ENCODE results near the gene APBA3. TPM values are rescaled to one million over a fixed set of nuclear protein-coding genes. Genes with fewer than 3 reads are reported as not detected.

The APBA3 gene
- total and polyA plus RNA-seq, 9 of the 15 experiments (the other 6 are each of a cell fraction or from before 2014, with no cell fraction given): 0.10 to 29.5 (median 11.5) TPM

DNA sequence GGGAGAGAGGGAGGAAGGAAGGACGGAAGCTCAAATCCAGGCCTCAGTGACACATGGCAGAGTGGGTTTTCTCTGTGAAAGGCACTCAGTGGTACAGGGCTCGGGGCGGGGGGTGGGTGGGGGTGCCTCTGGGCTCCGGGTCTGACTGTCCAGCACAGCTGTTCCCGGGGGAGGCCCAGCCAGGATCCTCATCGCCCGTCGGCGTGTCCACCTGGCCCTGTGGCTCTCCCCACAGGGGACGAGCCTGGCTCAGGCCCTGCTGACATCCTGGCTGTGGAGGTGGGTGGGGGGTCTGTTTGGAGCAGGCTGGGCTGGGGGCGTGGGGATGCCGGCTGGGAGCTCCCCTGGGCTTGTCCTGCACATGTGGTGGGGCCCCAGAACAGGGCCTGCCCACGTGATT is 42.9 kb upstream of the APBA3 start:
- no peak for TF ChIP-seq ZNF140 (CRISPR knock-in tag; IDR thresholded peaks at IDR 0.05)
- TF ChIP-seq, protein P1, sequence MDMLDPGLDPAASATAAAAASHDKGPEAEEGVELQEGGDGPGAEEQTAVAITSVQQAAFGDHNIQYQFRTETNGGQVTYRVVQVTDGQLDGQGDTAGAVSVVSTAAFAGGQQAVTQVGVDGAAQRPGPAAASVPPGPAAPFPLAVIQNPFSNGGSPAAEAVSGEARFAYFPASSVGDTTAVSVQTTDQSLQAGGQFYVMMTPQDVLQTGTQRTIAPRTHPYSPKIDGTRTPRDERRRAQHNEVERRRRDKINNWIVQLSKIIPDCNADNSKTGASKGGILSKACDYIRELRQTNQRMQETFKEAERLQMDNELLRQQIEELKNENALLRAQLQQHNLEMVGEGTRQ (CRISPR knock-in tag; IDR thresholded peaks at IDR 0.05): 0 out of 2 replicates have a peak, but pooled peaks have one; percentile 7
- H3K9me3 ChIP-seq (replicated peaks; ENCODE audit: control insufficient read depth, insufficient read depth, low read depth, low read length): peaks cover 7% of the 10 kb centered on the region
- H3K9ac ChIP-seq (ENCODE audit: insufficient read depth in 1 of 2, low read depth in 2 of 2, low read length in 2 of 2): no peak overlapping the region
- CTCF ChIA-PET (ENCODE audit: low intra/inter-chr PET ratio): no interaction called here
- H3K27ac ChIP-seq (ENCODE audit: extremely low read depth, low read depth, low read length): no peak overlapping the region
- no peaks in the 10 kb centered on the region for H3K36me3 ChIP-seq (ENCODE audit: control insufficient read depth, insufficient read depth, low read length)
- peaks cover 17 to 26% of the 10 kb centered on the region in 2 experiments; a peak in 4 of 5 replicates for H3K27me3 ChIP-seq (ENCODE audit: control insufficient read depth in 2 of 2, insufficient read depth in 2 of 2, low read length in 2 of 2)
- no peak for FAIRE-seq
- no peak for ATAC-seq
- H3K9me1 ChIP-seq (ENCODE audit: control insufficient read depth, insufficient read depth, low read length): no peaks in the 10 kb centered on the region
- WGBS (ENCODE audit: insufficient coverage, low coverage, missing lambda C conversion rate): 10% methylated on average over 4 of the region's 13 CpGs
- BruUV-seq (replicated peaks): no TSS peak
- in situ Hi-C loops (cut with MboI): no loop called here
- H4K20me1 ChIP-seq (replicated peaks; ENCODE audit: control insufficient read depth, insufficient read depth, low read length): no peaks in the 10 kb centered on the region
- no peak for DNase-seq (ENCODE audit: extremely low read depth in 1 of 4, low spot score in 3 of 4)
- H3K79me2 ChIP-seq (ENCODE audit: control insufficient read depth, insufficient read depth, low read length): no peaks in the 10 kb centered on the region
- H3K4me3 ChIP-seq: no peak overlapping the region
- peaks cover 0 to 46% of the 10 kb centered on the region in 2 experiments; a peak in 3 of 5 replicates for H3K4me1 ChIP-seq (replicated peaks in 1 of 2; ENCODE audit: control insufficient read depth in 2 of 2, insufficient read depth in 2 of 2, low read length in 2 of 2)
- H2AFZ ChIP-seq (ENCODE audit: low read depth, low read length): no peak overlapping the region
- H3K4me2 ChIP-seq (ENCODE audit: insufficient read depth, low read length): no peak overlapping the region
- POLR2A ChIA-PET: interaction anchor here (1.0 kb wide), 1 partner anchor 42 kb away, joined by 6 read pairs; the partner anchor contains the start of gene MRPL54
- intact Hi-C loops (cut with micrococcal nuclease): no loop called here

DNA sequence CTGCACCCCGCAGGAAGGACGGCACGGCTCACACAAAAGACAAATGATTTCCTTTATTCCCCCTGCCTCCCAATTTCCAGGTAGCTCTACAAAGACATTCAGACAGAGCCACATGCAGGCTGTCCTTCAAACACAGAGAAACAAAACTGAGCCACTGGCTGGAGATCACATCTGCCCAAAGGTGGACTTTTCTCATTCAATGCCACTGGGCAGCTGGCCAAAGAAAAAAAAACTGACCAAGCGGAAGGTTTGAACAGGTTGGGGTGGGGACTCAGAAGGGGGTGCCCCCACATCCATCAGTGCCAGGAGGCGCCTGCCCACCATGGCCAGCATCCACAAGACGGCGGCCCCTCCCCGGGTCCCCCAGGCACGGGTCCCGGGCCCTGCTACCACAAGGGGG is 42.5 kb upstream of the APBA3 start:
- Histone ChIP-seq H3K9me3 (replicated peaks; ENCODE audit: control insufficient read depth, insufficient read depth, low read depth, low read length) (peaks cover 7% of the 10 kb centered on the region), H3K27me3 (ENCODE audit: control insufficient read depth in 2 of 2, insufficient read depth in 2 of 2, low read length in 2 of 2) (peaks cover 20 to 31% of the 10 kb centered on the region in 2 experiments; a peak in 4 of 5 replicates), H2AFZ (ENCODE audit: low read depth, low read length) (no peak overlapping the region), H3K9ac (ENCODE audit: insufficient read depth in 1 of 2, low read depth in 2 of 2, low read length in 2 of 2) (no peak overlapping the region), H3K36me3 (ENCODE audit: control insufficient read depth, insufficient read depth, low read length) (no peaks in the 10 kb centered on the region), H4K20me1 (replicated peaks; ENCODE audit: control insufficient read depth, insufficient read depth, low read length) (no peaks in the 10 kb centered on the region), H3K4me3 (no peak overlapping the region), H3K79me2 (ENCODE audit: control insufficient read depth, insufficient read depth, low read length) (no peaks in the 10 kb centered on the region), H3K27ac (ENCODE audit: extremely low read depth, low read depth, low read length) (no peak overlapping the region), H3K9me1 (ENCODE audit: control insufficient read depth, insufficient read depth, low read length) (no peaks in the 10 kb centered on the region), H3K4me2 (ENCODE audit: insufficient read depth, low read length) (no peak overlapping the region), H3K4me1 (replicated peaks in 1 of 2; ENCODE audit: control insufficient read depth in 2 of 2, insufficient read depth in 2 of 2, low read length in 2 of 2) (peaks cover 0 to 42% of the 10 kb centered on the region in 2 experiments; a peak in 3 of 5 replicates)
- FAIRE-seq: no peak
- 54% methylated on average over 10 of the region's 10 CpGs for WGBS (ENCODE audit: insufficient coverage, low coverage, missing lambda C conversion rate)
- intact Hi-C loops (cut with micrococcal nuclease) (no loop called here), in situ Hi-C loops (cut with MboI) (no loop called here)
- no peak for DNase-seq (ENCODE audit: extremely low read depth in 1 of 4, low spot score in 3 of 4)
- no peak for ATAC-seq
- ChIA-PET POLR2A (no interaction called here), CTCF (ENCODE audit: low intra/inter-chr PET ratio) (no interaction called here)
- TF ChIP-seq NFIC (IDR thresholded peaks at IDR 0.05) (peak; percentile 50), HDAC3 (IDR thresholded peaks at IDR 0.05; ENCODE audit: borderline replicate concordance, partially characterized antibody) (no peak), ZNF384 (IDR thresholded peaks at IDR 0.05; ENCODE audit: low read depth, low read length) (peak; percentile 23; the same call in 1 of the 2 replicates)
- no TSS peak for BruUV-seq (replicated peaks)
